Stomach (tissue), 9 donors: ENCODE measurements around the gene CCDC107. TPM values are rescaled to one million over a fixed set of nuclear protein-coding genes. Genes with fewer than 3 reads are reported as not detected.

Experiments used
- DNase-seq, 2 donors: peaks; one replicate each; pipeline versions ENCODE4 v3.0.0 to v3.0.0-alpha.2; 2013 to 2019
- H3K27ac ChIP-seq, 5 donors: fragments of 200-600 bp in 4 of 5; sonication (generic) in 4 of 5; one replicate each; pipeline ENCODE4 v1.5.1; 2013 to 2019; ENCODE audit warnings: mild to moderate bottlenecking in 1 of 5, moderate library complexity in 1 of 5
- H3K27me3 ChIP-seq, 3 donors: fragments of 200-600 bp; sonication (generic); one replicate each; pipeline ENCODE4 v1.5.1; 2017 to 2019; ENCODE audit warnings: mixed run types in 1 of 3
- H3K36me3 ChIP-seq, 4 donors: fragments of 200-600 bp; sonication (generic); 1 replicate in 3 of 4; 2 replicates in 1 of 4; pipeline ENCODE4 v1.5.1; 2016 to 2019
- H3K4me1 ChIP-seq, 4 donors: fragments of 200-600 bp; sonication (generic); one replicate each; pipeline ENCODE4 v1.5.1; 2016 to 2019
- H3K4me3 ChIP-seq, 4 donors: fragments of 200-600 bp; sonication (generic) in 3 of 4; one replicate each; pipeline ENCODE4 v1.5.1; 2016 to 2019; ENCODE audit warnings: mild to moderate bottlenecking in 1 of 4
- H3K9me3 ChIP-seq, 4 donors: fragments of 200-600 bp; sonication (generic); one replicate each; pipeline ENCODE4 v1.5.1; 2016 to 2019
- CTCF ChIP-seq, 7 experiments: fragments of 450-650 bp in 4 of 7; fragments of 200-600 bp in 3 of 7; sonication (generic) in 3 of 7; IDR thresholded peaks; one replicate each; pipeline ENCODE4 v1.5.1; 2016 to 2019; ENCODE audit warnings: antibody characterized with exemption in 7 of 7, control low read depth in 2 of 7, mild to moderate bottlenecking in 1 of 7
- EP300 ChIP-seq: sonication (generic); formaldehyde crosslinking; IDR thresholded peaks from one replicate; pipeline ENCODE4 v1.6.1; 2017; ENCODE audit warnings: antibody characterized with exemption
- POLR2A ChIP-seq, 4 donors: fragments of 450-650 bp; IDR thresholded peaks; one replicate each; pipeline ENCODE4 v1.6.1; 2016; ENCODE audit warnings: antibody characterized with exemption in 4 of 4, control low read depth in 2 of 4, mild to moderate bottlenecking in 1 of 4, moderate library complexity in 1 of 4
- POLR2AphosphoS5 ChIP-seq, 3 donors: sonication (generic); formaldehyde crosslinking; IDR thresholded peaks; one replicate each; pipeline ENCODE4 v1.6.1; 2016; ENCODE audit warnings: antibody characterized with exemption in 3 of 3
- WGBS, 5 donors: extraction: QIAGEN DNeasy Blood & Tissue Kit in 3 of 5; methylation state at CpG; one replicate each; pipeline versions ENCODE4 v1.1.5 to v1.1.7; 2013 to 2018; 5-methylcytosine and 5-hydroxymethylcytosine counted together
- intact Hi-C: fragments of 100-400 bp; cut with DNase I; formaldehyde crosslinking; loops from one replicate; pipeline ENCODE4 v1.15.1; 2023; ENCODE audit warnings: low total_unique reads
- polyA plus RNA-seq, 3 donors: library from polyadenylated mRNA; stranded (reverse); fragments of 200-250 nt; gene quantifications; one replicate each; pipeline ENCODE4 v1.2.3, GENCODE V29; 2013
- small RNA-seq, 4 donors: library from RNA; depleted of rRNA; stranded (forward); fragments of <200 nt; gene quantifications; one replicate each; pipeline ENCODE3, GENCODE V24; 2016
- total RNA-seq, 5 donors: library from RNA; depleted of rRNA; stranded (reverse); fragments of >200 nt; gene quantifications; one replicate each; pipeline versions ENCODE4 v1.1.0 to v1.2.3, GENCODE V29; 2014 to 2016
- donor health status: healthy with polysubstance abuse.
- donor health status: Bipolar disorder and iron deficiency.
- donor health status: healthy.

CCDC107 gene
- total and polyA plus RNA-seq, 8 donors = 15.6 to 104 (median 44.3) TPM

GRCh38 chr9:35706951-35707350 lies 48.9 kb downstream of the CCDC107 start:
- TF ChIP-seq CTCF (IDR thresholded peaks at IDR 0.05) (no peak), EP300 (no peak), POLR2A (IDR thresholded peaks at IDR 0.05) (no peak), POLR2AphosphoS5 (IDR thresholded peaks at IDR 0.05) (no peak)
- intact Hi-C loops = no loop called here
- WGBS, 5 donors = 85 to 93% (median 92%) methylated on average over 5 to 10 of the region's 10 CpGs
- H3K4me1 ChIP-seq = no peaks in the 10 kb centered on the region
- H3K4me3 ChIP-seq = no peak overlapping the region
- H3K36me3 ChIP-seq = peaks cover 97 to 100% (median 100%) of the 10 kb centered on the region in 4 donors
- no peaks in the 10 kb centered on the region for H3K9me3 ChIP-seq
- DNase-seq = no peak
- H3K27ac ChIP-seq = peak overlapping the region in 1 of 5 donors; percentile 97
- H3K27me3 ChIP-seq = no peaks in the 10 kb centered on the region

- Histone ChIP-seq H3K9me3 (no peaks in the 10 kb centered on the region), H3K4me3 (no peak overlapping the region), H3K27me3 (no peaks in the 10 kb centered on the region), H3K36me3 (peaks cover 97 to 100% (median 100%) of the 10 kb centered on the region in 4 donors), H3K27ac (peak overlapping the region in 1 of 5 donors; percentile 97), H3K4me1 (no peaks in the 10 kb centered on the region)
- intact Hi-C loops = no loop called here
- no peak for DNase-seq
- WGBS, 5 donors = 86 to 96% (median 93%) methylated on average over 4 of the region's 4 CpGs
- TF ChIP-seq POLR2AphosphoS5 (IDR thresholded peaks at IDR 0.05) = no peak
- TF ChIP-seq POLR2A (IDR thresholded peaks at IDR 0.05) = no peak
- no peak for TF ChIP-seq EP300
- TF ChIP-seq CTCF (IDR thresholded peaks at IDR 0.05) = no peak
Observed at GRCh38 chr9:35708146-35708545, 50.1 kb downstream of the CCDC107 start.

- H3K9me3 ChIP-seq = no peaks in the 10 kb centered on the region
- 65 to 85% (median 71%) methylated on average over 7 of the region's 7 CpGs for WGBS, 5 donors
- intact Hi-C loops = no loop called here
- TF ChIP-seq CTCF (IDR thresholded peaks at IDR 0.05) (no peak), POLR2AphosphoS5 (IDR thresholded peaks at IDR 0.05) (no peak), POLR2A (IDR thresholded peaks at IDR 0.05) (no peak), EP300 (no peak)
- peak overlapping the region in 3 of 5 donors; percentile 6 to 72 (median 10) for H3K27ac ChIP-seq
- no peaks in the 10 kb centered on the region for H3K4me1 ChIP-seq
- H3K27me3 ChIP-seq = no peaks in the 10 kb centered on the region
- H3K36me3 ChIP-seq = peaks cover 96 to 100% (median 100%) of the 10 kb centered on the region in 4 donors
- DNase-seq = no peak
- H3K4me3 ChIP-seq = no peak overlapping the region
Observed at GRCh38 chr9:35710818-35711500, 52.9 kb downstream of the CCDC107 start.

Small RNA genes within 50 kb of the gene (small RNA-seq; reads per million reads assigned to genes)
- gene RMRP (0 reads per million in 4 donors), gene RN7SL22P (0 reads per million in 4 donors)

Other genes starting within 250 kb of the CCDC107 start
- gene RUSC2, start 168.2 kb upstream of the CCDC107 start, total RNA-seq = 10 to 100 TPM in 2 of 5 donors, 1 to 10 TPM in 3; 3.8 to 34.8 (median 9.9) TPM
- gene RUSC2, start 168.2 kb upstream of the CCDC107 start, polyA plus RNA-seq = 1 to 10 TPM; 3.4 to 6.6 (median 6.5) TPM
- 10 to 100 TPM; 11.9 to 56.8 (median 34.6) TPM for gene TESK1, start 53.0 kb upstream of the CCDC107 start, total RNA-seq
- gene TESK1, start 53.0 kb upstream of the CCDC107 start, polyA plus RNA-seq = 10 to 100 TPM; 25.7 to 33.9 (median 28.4) TPM
- gene CD72, start 39.9 kb upstream of the CCDC107 start, total RNA-seq = 10 to 100 TPM in 1 of 5 donors, 1 to 10 TPM in 1, not detected in 3; 3.1 to 18.7 TPM
- gene CD72, start 39.9 kb upstream of the CCDC107 start, polyA plus RNA-seq = 1 to 10 TPM in 2 of 3 donors, under 1 TPM in 1; 0.61 to 2.8 (median 1.1) TPM
- 1 to 10 TPM in 2 of 5 donors, not detected in 3; 2.0 to 2.3 TPM for gene SIT1, start 7.4 kb upstream of the CCDC107 start, total RNA-seq
- 1 to 10 TPM in 1 of 3 donors, under 1 TPM in 2; 0.62 to 1.1 (median 0.95) TPM for gene SIT1, start 7.4 kb upstream of the CCDC107 start, polyA plus RNA-seq
- gene RMRP, start 273 bp upstream of the CCDC107 start, total RNA-seq = over 10,000 TPM in 4 of 5 donors, 1,000 to 10,000 TPM in 1; 1,379 to 137,340 (median 23,544) TPM
- gene RMRP, start 273 bp upstream of the CCDC107 start, polyA plus RNA-seq = 10 to 100 TPM in 1 of 3 donors, not detected in 2; 64.3 TPM
- 10 to 100 TPM in 3 of 5 donors, 1 to 10 TPM in 2; 1.8 to 58.3 (median 11.6) TPM for gene ARHGEF39, start 6.9 kb downstream of the CCDC107 start, total RNA-seq
- 1 to 10 TPM; 2.8 to 4.3 (median 3.2) TPM for gene ARHGEF39, start 6.9 kb downstream of the CCDC107 start, polyA plus RNA-seq
- 100 to 1,000 TPM in 3 of 5 donors, 10 to 100 TPM in 1, 1 to 10 TPM in 1; 1.2 to 670 (median 161) TPM for gene CA9, start 15.6 kb downstream of the CCDC107 start, total RNA-seq
- gene CA9, start 15.6 kb downstream of the CCDC107 start, polyA plus RNA-seq = 100 to 1,000 TPM; 115 to 653 (median 541) TPM
- 1,000 to 10,000 TPM in 3 of 5 donors, 100 to 1,000 TPM in 2; 537 to 3,642 (median 1,228) TPM for gene TPM2, start 31.6 kb downstream of the CCDC107 start, total RNA-seq
- 1,000 to 10,000 TPM in 1 of 3 donors, 100 to 1,000 TPM in 2; 460 to 2,257 (median 672) TPM for gene TPM2, start 31.6 kb downstream of the CCDC107 start, polyA plus RNA-seq
- 100 to 1,000 TPM; 169 to 399 (median 223) TPM for gene TLN1, start 73.9 kb downstream of the CCDC107 start, total RNA-seq
- gene TLN1, start 73.9 kb downstream of the CCDC107 start, polyA plus RNA-seq = 100 to 1,000 TPM in 1 of 3 donors, 10 to 100 TPM in 2; 53.2 to 141 (median 70.2) TPM
- gene CREB3, start 74.4 kb downstream of the CCDC107 start, total RNA-seq = 10 to 100 TPM; 33.2 to 84.0 (median 79.1) TPM
- 10 to 100 TPM; 29.4 to 40.5 (median 37.9) TPM for gene CREB3, start 74.4 kb downstream of the CCDC107 start, polyA plus RNA-seq
- gene GBA2, start 90.9 kb downstream of the CCDC107 start, total RNA-seq = 100 to 1,000 TPM in 3 of 5 donors, 10 to 100 TPM in 2; 29.8 to 210 (median 145) TPM
- 10 to 100 TPM; 26.5 to 38.9 (median 32.5) TPM for gene GBA2, start 90.9 kb downstream of the CCDC107 start, polyA plus RNA-seq
- 10 to 100 TPM in 4 of 5 donors, 1 to 10 TPM in 1; 7.0 to 21.2 (median 14.7) TPM for gene RGP1, start 91.0 kb downstream of the CCDC107 start, total RNA-seq
- 10 to 100 TPM in 1 of 3 donors, 1 to 10 TPM in 2; 3.8 to 12.8 (median 7.2) TPM for gene RGP1, start 91.0 kb downstream of the CCDC107 start, polyA plus RNA-seq
- gene MSMP, start 96.0 kb downstream of the CCDC107 start, total RNA-seq = not detected
- under 1 TPM in 1 of 3 donors, not detected in 2; 0.35 TPM for gene MSMP, start 96.0 kb downstream of the CCDC107 start, polyA plus RNA-seq
- 10 to 100 TPM in 3 of 5 donors, 1 to 10 TPM in 2; 3.1 to 75.5 (median 14.5) TPM for gene NPR2, start 133.3 kb downstream of the CCDC107 start, total RNA-seq
- gene NPR2, start 133.3 kb downstream of the CCDC107 start, polyA plus RNA-seq = 10 to 100 TPM in 1 of 3 donors, 1 to 10 TPM in 2; 4.0 to 11.4 (median 7.0) TPM
- 1 to 10 TPM in 2 of 5 donors, not detected in 3; 1.7 to 2.7 TPM for gene SPAG8, start 154.0 kb downstream of the CCDC107 start, total RNA-seq
- 1 to 10 TPM in 1 of 3 donors, under 1 TPM in 2; 0.19 to 4.1 (median 0.98) TPM for gene SPAG8, start 154.0 kb downstream of the CCDC107 start, polyA plus RNA-seq
- 10 to 100 TPM in 4 of 5 donors, 1 to 10 TPM in 1; 8.4 to 22.7 (median 17.9) TPM for gene HINT2, start 156.8 kb downstream of the CCDC107 start, total RNA-seq
- gene HINT2, start 156.8 kb downstream of the CCDC107 start, polyA plus RNA-seq = 100 to 1,000 TPM in 2 of 3 donors, 10 to 100 TPM in 1; 98.1 to 131 (median 118) TPM
- gene FAM221B, start 170.4 kb downstream of the CCDC107 start, total RNA-seq = not detected
- gene FAM221B, start 170.4 kb downstream of the CCDC107 start, polyA plus RNA-seq = under 1 TPM in 1 of 3 donors, not detected in 2; 0.10 TPM
- gene TMEM8B, start 170.9 kb downstream of the CCDC107 start, total RNA-seq = 10 to 100 TPM in 3 of 5 donors, 1 to 10 TPM in 2; 4.6 to 81.4 (median 11.6) TPM
- 1 to 10 TPM; 7.0 to 9.2 (median 7.0) TPM for gene TMEM8B, start 170.9 kb downstream of the CCDC107 start, polyA plus RNA-seq
- gene OR13J1, start 212.1 kb downstream of the CCDC107 start, total RNA-seq = not detected
- gene OR13J1, start 212.1 kb downstream of the CCDC107 start, polyA plus RNA-seq = not detected
- gene HRCT1, start 247.9 kb downstream of the CCDC107 start, total RNA-seq = 10 to 100 TPM in 1 of 5 donors, 1 to 10 TPM in 2, under 1 TPM in 1, not detected in 1; 0.92 to 28.7 (median 7.7) TPM
- 1 to 10 TPM in 1 of 3 donors, under 1 TPM in 1, not detected in 1; 0.50 to 4.3 TPM for gene HRCT1, start 247.9 kb downstream of the CCDC107 start, polyA plus RNA-seq